Posterior cingulate gyrus (tissue), 11 donors: Measurements from ENCODE around the gene CALN1.
A peak's percentile ranks its signal among the peaks of the same experiment; 100 is the strongest.
"Not testable (repeated sequence)": the region's sequence is repeated elsewhere in the genome, so short reads cannot be mapped to it uniquely, and the experiment has no call there.

Source experiments
- DNase-seq, 10 donors: peaks; one replicate each; pipeline versions ENCODE4 v3.0.0 to v3.0.0-alpha.2; 2020 to 2021; ENCODE audit warnings: mixed read lengths in 3 of 10
- intact Hi-C: fragments of 100-400 bp; cut with DNase I; formaldehyde crosslinking; loops from one replicate; pipeline ENCODE4 v1.15.1; 2023

CALN1 gene

GRCh38 chr7:72118366-72118765, 293.8 kb downstream of the CALN1 start:
- no peak for DNase-seq
- intact Hi-C loops, result no loop called here

GRCh38 chr7:72114129-72114528, 298.0 kb downstream of the CALN1 start:
- DNase-seq, result no peak
- intact Hi-C loops, result no loop called here

- no peak for DNase-seq
- intact Hi-C loops, result no loop called here
Measured at GRCh38 chr7:72112992-72113391, 299.1 kb downstream of the CALN1 start.

GRCh38 chr7:72112530-72112929, 299.6 kb downstream of the CALN1 start:
- intact Hi-C loops, result no loop called here
- no peak for DNase-seq

- no peak for DNase-seq
- intact Hi-C loops, result no loop called here
Measured at GRCh38 chr7:72111086-72111485, 301.1 kb downstream of the CALN1 start.

GRCh38 chr7:72109566-72109965, 302.6 kb downstream of the CALN1 start:
- DNase-seq, result no peak
- intact Hi-C loops, result no loop called here

GRCh38 chr7:72106405-72106804, 305.7 kb downstream of the CALN1 start:
- DNase-seq, result no peak
- intact Hi-C loops, result no loop called here

GRCh38 chr7:72101444-72101843, 310.7 kb downstream of the CALN1 start:
- intact Hi-C loops, result no loop called here
- no peak for DNase-seq

- intact Hi-C loops, result no loop called here
- no peak for DNase-seq
Measured at GRCh38 chr7:72099784-72100183, 312.4 kb downstream of the CALN1 start.

- intact Hi-C loops, result no loop called here
- peak in 1 of 10 donors; percentile 58 for DNase-seq
Measured at GRCh38 chr7:72098807-72099580, 313.1 kb downstream of the CALN1 start.

GRCh38 chr7:72097226-72097625, 314.9 kb downstream of the CALN1 start:
- no peak for DNase-seq
- intact Hi-C loops, result no loop called here

GRCh38 chr7:72092769-72093168, 319.4 kb downstream of the CALN1 start:
- DNase-seq, result no peak
- intact Hi-C loops, result no loop called here

- intact Hi-C loops, result no loop called here
- no peak for DNase-seq
Measured at GRCh38 chr7:72087926-72088325, 324.2 kb downstream of the CALN1 start.

- intact Hi-C loops, result no loop called here
Measured at GRCh38 chr7:72080865-72081510, 331.1 kb downstream of the CALN1 start.

GRCh38 chr7:72080341-72080766, 331.8 kb downstream of the CALN1 start:
- no peak for DNase-seq
- intact Hi-C loops, result no loop called here

More at GRCh38 chr7:72080865-72081510, 331.1 kb downstream of the CALN1 start:
- DNase-seq, result no peak

- intact Hi-C loops, result no loop called here
- no peak for DNase-seq
Measured at GRCh38 chr7:72078856-72079255, 333.3 kb downstream of the CALN1 start.

GRCh38 chr7:72078301-72078700, 333.8 kb downstream of the CALN1 start:
- intact Hi-C loops, result no loop called here
- no peak for DNase-seq

GRCh38 chr7:72077786-72078185, 334.4 kb downstream of the CALN1 start:
- no peak for DNase-seq
- intact Hi-C loops, result no loop called here

- DNase-seq, result no peak
- intact Hi-C loops, result no loop called here
Measured at GRCh38 chr7:72072901-72073300, 339.2 kb downstream of the CALN1 start.

- intact Hi-C loops, result no loop called here
- DNase-seq, result no peak
Measured at GRCh38 chr7:72069263-72069662, 342.9 kb downstream of the CALN1 start.

- intact Hi-C loops, DNase-seq: not testable (repeated sequence)
Measured at GRCh38 chr7:72065764-72066163, 346.4 kb downstream of the CALN1 start.

GRCh38 chr7:72064916-72065315, 347.2 kb downstream of the CALN1 start:
- intact Hi-C loops, result no loop called here
- DNase-seq, result no peak
